ENCODE data around the gene KLHL6.

The KLHL6 gene

DNA sequence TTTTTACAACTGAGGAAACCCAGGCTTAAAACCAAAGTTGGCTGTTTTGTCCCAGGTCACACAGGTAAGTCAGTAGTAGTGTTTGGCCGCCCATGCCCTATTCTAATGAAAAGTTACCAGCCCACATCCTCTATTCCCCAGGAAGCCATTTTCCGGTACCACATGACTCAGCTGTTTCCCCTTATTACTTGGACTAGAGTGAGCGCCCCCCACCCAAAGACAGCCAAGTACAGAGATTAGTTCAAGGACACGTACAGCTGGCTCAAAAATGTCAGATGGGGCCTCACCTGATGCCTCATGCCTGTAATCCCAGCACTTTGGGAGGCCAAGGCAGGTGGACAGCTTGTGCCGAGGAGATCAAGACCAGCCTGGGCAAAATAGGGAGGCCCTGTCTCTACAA, 8.5 kb upstream of the KLHL6 start:
- DNase-seq: no peak

DNA sequence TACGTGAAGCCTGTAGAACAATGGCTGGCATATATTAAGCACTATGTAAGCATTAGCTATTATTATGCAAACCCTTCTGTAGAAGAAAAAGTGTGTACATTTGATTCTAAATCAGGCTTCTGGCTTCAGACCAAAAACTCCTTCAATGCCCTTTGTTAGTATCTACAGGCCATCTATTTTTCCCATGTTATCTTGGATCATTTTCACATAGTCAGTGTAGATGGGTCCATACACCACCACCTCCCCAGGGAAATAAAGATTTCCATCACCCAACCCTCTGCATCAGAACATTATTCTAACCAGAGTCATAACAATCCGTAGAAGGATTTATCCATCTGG, 8.0 kb upstream of the KLHL6 start:
- DNase-seq: no peak

DNA sequence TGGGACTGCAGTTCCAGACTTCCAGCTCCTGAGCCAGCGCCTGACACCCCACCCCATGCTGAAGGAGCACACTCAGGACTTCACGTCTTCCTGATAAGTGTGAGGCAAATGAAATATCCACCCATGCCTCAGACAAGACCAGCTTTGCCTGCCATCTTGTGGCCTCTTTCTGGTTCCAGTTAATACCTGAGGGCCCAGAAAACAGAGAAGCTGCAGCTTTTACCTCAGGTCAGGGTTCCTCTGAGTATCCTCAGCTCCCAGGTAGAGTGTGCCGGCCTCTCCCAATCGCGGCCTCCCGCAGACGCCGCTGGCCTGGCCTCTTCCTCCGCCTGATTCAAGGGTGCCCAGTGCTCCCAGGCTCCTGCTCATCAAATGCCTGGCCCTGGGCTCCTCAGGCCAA, 5.1 kb upstream of the KLHL6 start:
- no peak for DNase-seq

DNA sequence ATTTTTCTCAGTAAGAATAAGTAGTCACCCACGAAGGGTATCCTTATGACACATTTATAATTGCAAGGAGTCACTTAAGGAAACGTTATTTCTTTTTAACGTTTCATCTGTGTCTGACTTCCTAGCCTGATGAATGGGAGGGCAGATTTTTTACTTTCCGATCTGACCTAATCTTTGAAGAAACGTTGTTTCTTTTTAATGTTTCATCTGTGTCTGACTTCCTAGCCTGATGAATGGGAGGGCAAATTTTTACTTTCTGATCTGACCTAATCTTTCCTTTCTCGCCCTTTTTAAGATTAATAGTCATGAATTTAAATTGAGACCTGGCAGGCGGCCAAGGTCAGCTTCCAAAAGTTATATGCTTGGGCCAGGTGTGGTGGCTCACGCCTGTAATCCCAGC, 3.0 kb upstream of the KLHL6 start:
- DNase-seq: no peak

DNA sequence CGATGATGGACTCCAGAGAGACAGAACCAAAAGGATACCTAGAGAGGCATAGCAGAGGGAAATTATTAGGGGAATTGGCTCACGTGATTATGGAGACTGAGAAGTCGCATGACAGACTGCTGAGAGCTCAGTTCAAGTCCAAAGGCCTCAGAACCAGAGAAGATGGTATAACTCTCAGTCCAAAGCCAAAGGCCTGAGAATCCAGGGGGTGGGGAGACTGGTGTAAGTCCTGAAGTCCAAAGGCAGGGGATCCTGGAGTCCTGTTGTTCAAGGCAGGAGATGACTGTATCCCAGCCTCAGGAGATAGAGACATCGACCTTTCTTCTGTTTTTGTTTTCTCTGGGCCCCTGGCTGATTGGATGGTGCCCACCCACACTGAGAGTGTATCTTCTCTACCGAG, 1.2 kb upstream of the KLHL6 start:
- DNase-seq: no peak

DNA sequence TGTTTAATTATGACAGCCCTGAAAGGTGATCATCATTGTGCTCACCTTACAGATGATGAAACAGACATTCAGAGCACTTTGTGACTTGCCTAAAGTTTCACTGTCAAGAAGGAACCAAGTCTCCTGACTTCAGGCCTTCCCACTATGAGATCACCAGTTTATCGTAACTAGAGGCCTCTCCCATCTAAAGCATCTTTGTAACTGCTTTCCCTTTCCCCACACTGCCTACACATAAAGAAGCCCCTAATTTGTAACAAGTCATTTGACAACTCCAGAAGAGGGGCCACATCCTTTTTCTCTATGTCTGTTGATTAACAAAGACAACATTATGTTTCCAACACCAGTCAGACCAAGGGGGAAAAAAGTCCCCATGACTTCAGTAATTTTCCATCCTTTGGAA, 1.1 kb downstream of the KLHL6 start:
- DNase-seq: no peak

DNA sequence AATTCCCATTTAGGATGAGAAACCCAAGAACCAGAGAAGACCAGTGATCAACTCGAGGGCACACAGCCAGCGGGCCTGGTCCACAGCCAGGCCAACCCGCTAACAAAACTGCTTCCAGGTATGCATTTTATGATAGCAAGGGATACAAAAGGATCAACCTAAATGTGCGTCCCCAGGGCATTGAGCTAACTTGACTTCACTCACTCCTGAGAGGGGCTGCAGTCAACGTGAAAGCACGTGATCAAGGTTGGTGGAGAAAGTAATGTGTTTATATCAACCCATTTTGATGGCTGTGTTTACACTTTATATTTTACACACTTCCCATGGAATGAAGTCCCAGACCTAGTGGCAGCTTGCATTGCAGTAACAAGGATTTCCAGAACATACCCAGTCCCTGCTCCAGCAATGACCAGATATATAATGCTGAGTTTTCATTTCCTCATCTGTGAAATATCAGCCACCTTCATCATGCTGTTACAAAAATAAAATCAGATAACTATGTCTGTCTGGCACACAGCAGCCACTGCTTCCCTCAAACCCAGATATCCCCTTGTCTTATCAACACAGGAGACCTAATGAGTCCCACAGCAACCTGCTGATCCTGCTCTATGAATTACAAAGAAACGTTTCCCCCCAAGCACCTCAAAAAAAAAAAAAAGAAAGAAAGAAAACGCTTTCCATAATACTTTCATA, 2.0 kb downstream of the KLHL6 start:
- no peak for DNase-seq

DNA sequence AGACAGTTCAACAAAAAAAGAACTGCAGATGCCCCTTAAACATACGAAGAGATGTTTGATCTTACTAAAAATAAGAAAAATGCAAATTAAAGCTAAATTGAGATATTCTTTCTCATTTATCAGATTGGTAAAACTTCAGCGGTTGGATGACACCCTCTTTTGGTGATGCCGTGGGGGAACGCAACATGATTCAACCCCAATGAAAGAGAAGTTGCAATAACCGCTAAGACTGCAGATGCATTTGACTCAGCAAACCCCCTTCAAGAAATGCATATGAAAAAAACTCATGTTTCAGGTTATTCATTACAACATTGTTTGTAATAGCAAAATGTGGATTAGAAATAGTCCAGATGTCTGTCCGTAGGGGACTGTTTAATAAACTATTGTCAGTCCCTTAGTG, 3.6 kb downstream of the KLHL6 start:
- DNase-seq: no peak

DNA sequence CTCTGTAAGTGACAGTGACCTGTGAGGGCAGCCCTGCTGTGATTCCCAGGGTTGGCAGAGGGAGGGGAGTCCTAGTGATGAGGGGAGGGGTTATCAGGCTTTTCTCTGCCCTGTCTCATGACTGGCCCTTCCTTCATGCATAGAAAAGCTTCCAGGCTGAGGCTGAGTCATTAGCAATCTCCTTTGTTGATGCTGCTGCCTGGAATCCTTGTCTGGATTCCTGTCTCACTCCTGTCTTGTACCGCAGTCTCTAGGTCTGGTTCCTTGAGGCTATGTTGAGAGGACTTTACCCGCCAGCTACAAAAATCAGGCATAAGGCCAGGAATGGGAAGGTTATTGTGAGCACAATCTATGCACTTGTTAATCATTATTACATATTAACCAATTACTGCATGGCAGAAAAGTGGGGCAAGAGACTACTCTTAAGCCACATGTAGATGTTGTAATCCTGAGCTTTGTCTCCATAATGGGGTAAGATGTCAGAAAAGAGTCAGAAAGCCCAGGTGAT, 7.2 kb downstream of the KLHL6 start:
- no peak for DNase-seq

DNA sequence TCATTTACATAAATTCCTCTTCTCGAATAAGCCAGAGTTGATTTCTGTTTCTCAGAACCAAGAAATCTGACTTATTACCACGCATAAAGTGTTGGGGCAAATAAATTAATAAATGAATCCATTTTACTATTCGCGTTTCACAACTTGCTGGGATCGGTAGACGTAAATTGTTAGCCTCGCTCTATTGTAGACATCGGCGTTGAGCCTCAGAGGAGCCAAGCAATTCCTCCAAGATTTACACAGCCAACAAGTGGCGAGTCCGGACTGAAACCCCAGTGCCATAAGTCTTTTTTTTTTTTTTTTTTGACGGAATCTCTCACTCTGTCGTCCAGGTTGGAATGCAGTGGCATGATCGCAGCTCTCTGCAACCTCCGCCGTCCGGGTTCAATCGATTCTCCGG, 8.9 kb downstream of the KLHL6 start:
- no peak for DNase-seq

DNA sequence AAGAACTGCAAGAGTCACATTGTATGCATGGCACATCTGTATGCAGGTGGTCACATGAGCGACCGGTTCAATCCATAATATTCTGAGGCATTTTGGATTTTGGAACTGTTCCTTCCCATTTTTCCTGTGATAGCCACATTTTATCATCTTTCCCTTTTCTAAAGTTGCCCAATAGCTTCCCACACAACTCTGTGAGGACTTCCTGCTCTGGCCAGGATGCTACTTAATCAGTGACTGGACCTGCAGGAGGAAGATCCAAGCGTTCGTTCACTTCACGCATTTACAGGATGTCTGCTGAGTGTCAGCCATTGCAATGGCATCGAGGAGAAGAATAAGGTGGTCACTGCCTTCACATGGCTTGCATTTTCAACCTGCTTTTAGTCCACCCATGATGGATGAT, 9.8 kb downstream of the KLHL6 start:
- no peak for DNase-seq

DNA sequence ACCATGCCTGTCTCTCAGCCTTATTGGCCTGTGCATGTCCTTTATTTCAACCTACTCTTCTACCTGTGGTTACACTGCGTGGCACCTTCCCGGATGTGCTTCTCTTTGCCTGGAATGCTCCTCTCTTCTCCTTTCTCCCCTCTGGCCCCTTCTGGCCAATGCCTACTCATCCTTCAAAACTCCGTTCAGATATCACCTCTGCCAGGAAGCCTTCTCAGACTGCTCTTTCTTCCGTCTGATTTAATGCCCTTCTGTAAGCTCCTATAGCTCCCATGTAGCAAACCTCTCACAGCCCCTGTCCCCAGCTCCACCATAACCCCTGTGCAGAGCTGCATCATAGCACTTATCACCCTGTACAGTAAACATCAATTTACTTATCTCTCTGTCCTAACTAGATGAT, 13.2 kb downstream of the KLHL6 start:
- no peak for DNase-seq

DNA sequence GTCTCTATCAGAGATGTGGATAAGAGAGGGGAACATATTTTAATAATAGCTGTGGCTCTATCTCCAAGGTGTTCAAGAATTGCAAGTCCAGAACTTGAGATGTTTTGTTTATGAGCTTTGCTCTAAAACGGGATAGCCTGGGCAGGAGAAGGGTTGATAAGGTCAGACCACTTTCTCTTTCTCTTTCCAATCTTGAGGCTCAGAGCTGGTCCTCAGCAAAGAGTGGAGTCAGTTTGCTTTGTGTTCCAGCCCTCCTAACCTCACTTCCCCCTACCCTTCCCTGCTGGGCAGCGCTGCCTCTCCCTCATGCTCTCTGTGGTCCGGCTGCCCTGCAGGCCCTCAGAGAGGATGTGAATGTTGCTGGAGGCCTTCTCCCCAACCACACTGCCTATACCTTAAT, 13.8 kb downstream of the KLHL6 start:
- DNase-seq: no peak

DNA sequence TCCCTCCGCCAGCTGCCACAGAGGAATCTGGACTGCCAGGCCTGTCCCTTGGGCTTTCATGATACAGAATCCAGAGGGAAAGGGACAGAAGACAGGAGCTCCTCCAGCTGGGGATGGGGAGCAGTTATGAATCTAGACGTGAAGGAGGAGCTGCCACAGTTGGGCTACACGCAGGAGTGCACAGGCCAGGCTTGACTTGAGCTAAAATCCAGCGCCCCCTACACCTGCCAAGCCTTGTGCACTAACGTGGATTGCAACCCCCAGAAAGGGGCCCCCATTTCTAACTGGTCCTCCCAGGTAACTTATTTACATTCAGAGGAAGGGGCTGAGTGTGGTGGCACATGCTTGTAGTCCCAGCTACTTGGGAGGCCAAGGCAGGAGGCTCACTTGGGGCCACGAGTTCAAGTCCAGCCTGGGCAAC, 14.3 kb downstream of the KLHL6 start:
- no peak for DNase-seq

DNA sequence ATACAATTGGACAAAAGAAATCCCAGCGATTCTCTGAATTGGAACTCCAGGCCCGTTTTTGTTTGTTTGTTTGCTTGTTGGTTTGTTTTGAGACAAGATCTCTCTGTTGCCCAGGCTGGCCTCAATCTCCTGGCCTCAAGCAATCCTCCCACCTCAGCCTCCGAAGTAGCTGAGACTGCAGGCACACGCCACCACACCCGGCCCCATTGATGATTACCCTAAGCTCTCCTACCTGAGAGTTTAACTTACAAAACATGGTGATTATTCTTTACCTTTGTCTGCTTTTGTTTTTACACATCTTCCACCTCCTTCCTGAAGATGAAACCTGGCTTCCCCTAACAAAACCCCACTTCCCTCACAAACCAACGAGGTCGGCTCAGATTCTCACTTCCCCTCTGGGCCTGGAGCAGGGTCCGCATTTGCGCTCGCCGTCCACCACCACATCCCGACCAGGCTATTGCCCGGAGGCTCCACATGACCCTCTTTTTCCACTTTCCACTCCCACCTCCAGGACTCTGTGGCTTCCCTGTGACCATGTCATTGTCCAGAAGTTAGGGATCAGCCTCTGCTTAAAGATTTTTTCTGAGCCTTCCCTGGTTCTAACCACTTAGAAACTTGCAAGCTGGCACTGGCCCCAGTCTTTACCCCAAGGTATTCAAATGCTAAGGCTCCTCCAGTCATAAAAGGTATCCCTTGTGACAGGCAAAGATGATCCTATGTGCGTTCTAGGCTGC, 14.8 kb downstream of the KLHL6 start:
- no peak for DNase-seq

DNA sequence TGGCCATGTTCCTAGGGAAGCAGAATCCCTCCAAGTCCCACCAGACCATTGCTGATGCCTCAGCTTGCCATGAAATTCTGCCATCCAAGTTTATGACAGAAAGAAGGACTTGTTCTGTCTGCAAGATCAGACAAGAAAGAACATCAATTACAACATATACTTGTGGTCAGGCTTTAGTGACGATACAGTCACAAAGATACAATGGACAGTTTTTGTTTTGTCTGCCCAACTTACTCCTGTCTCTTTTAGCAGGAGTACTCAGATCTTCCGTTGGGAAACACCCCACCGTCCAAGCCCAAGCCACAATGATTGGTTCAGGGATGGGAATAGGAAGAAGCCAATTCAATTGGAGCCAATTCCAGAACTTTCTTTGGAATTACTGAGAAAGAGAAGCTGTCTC, 15.7 kb downstream of the KLHL6 start:
- no peak for DNase-seq

DNA sequence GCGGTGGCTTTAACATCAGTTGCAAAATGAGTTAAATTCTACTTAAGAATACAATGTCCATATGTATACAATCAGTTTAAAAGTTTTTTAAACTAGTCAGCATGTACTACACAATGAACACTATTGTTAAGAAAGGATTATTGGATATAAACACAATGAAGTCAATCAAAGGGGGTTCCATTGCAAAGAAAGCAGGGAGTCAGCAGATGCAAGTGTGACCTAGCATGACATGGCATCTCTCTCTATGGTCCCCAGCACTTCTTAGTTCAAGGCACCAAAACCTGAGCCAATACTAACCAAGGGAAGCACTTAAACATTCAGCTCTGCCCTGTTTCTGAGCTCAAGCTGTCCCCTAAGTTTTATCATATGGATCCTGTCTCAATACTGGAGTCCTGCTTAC, 17.0 kb downstream of the KLHL6 start:
- no peak for DNase-seq

DNA sequence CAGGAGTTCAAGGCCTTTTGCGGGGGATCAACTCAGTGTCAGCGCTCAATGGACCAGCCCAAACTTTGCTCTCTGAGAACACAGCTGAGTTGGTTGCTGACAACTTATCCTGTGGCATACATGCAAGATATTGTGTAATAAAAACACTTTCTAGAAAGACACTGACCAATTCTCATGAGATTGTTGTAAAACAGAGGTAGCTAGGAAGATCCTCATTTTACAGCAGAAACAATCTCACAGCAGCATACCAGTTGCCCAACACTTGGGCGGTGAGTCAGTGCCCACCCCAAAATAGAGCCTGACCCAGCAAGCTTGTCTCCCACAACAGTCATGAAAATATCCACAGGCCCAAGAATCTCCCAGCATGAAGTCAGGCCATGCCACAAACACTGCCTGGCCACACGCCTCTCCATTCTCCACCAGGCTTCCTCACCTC, 18.2 kb downstream of the KLHL6 start:
- DNase-seq: no peak

DNA sequence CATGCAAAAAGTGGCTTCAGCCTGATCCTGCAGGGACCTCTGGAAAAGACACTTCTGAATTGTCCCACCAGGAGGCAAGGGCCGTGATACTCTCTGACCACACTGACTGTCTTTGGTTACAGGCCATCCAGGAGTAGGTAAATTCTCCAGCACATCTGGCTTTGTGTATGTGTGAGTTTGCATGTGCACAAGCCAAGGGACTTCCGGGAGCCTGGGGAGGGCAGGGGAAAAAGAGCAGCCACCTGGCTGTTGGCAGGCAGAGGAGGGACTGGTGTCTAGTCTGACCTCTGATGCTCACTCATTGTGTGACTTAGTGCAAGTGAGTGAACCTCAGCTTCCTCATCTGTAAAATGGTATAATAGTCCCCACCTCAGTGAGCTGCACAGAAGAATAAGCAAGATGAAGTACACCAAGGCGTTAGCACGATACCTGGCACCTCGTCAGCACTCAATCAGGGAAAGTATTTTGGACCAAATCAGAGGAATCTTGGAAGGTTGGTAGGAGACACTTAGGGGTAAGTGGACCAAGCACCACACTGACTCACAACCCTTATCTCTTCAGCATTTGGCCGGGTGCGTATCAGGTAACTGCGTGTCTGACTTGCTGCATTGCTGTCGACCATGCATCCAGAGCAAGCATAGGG, 19.1 kb downstream of the KLHL6 start:
- no peak for DNase-seq

DNA sequence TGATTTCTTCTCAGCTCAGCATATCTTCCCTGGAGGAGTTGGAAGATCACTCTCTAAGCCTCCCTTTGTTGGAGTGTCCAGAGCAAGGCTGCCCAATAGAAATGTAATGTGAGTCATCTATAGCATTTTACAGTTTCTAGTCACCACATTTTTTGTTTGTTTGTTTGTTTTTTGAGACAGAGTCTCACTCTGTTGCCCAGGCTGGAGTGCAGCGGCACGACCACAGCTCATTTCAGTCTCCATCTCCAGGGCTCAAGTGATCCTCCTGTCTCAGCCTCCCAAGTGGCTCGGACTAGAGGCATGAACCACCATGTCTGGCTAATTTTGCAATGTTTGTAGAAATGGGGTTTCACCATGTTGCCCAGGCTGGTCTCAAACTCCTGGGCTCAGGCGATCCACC, 21.3 kb downstream of the KLHL6 start:
- no peak for DNase-seq

DNA sequence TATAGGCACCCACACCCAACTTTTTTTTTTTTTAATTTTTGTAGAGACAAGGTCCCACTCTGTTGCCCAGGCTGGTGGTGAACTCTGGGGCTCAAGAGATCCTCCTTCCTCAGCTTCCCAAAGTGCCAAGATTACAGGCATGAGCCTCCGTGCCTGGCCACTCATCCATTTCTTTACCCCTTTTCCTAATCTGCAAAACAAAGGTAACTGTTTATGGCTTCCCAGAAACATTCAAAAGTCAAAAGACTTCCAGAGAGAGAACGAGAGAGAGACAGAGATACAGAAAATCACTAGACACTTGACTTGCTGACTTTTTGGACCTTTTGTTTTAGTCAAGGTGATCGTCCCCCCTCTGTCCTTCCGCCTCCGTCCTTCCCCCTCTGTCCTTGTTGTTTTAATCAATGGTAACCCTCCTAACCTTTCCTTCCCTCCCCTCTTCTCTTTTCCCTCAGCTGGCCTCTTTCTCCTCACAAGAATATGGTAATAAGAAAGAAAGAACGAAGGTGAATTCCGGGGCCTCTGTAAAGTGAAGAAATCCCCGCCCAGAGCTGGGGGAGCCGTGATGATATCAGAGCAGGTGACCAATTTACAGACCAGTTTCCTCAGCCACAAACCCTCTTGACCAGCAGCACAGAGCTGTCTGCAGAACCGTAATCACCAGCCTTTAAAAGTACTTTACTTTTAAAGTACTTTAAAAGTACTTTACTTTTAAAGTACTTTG, 21.9 kb downstream of the KLHL6 start:
- DNase-seq: no peak

DNA sequence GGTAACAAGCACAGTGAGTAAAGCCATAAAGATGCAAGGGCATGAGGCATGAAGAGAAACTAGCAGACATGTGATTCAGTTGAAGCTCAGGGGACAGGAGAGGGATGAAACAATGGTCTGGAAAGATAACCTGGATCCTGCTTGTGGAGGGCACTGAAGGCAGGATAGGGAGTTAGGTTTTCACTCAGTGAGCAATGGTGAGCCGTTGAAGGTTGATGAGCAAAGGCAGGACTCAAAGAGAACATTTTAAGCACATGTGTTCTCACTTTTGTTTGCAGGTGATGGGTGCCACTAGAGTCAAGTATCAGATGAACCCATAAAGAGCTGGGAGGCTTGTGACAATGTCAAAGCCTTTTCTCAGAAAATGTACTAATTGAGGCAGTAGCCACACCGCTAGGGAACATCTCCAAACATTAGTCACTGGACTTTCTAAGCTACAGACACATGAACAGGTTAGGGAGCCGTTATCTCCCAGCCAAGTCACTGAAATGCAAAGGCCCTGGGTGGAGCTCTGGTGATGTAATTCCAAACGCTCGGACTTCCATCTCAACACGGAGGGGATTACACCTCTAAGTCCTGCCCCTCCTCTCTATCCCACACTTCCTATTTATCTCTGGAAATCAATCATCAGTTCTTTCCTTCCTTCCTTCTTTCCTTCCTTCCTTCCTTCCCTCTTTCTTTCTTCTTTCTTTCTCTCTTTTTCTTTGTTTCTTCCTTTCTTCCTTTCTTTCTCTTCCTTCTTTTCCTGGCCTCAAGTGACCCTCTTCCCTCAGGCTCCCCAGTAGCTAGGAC, 22.7 kb downstream of the KLHL6 start:
- DNase-seq: no peak

DNA sequence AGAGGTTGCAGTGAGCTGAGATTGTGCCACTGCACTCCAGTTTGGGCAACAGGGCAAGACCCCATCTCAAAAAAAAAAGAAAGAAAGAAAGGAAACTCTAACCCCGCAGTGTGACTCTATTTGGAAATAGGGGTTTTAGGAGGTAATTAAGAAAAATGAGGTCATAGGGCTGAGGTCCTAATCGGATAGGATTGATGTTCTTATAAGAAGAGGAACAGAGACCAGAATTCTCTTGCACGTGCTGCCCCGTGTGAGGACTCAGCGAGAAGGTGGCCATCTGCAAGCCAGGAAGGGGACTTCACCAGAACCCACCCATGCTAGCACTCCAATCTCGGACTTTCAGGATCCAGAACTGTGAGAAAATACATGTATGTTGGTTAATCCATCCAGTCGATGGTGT, 25.8 kb downstream of the KLHL6 start:
- DNase-seq: no peak
